Inflammatory macrophage treated with lipopolysaccharide for 4 hours (primary cell): ENCODE data around the gene TSACC.
"Not testable (repeated sequence)": the region's sequence is repeated elsewhere in the genome, so short reads cannot be mapped to it uniquely, and the experiment has no call there.

Experiments used
- DNase-seq: peaks from one replicate; pipeline ENCODE4 v3.0.0-alpha.2; 2020

The TSACC gene

GRCh38 chr1:156338180-156338976 lies at the start of gene TSACC, which contains the start of gene CCT3:
TSS of gene TSACC (plus strand) at chr1:156338526. CDS start at chr1:156339758, 1,232 bp downstream.
TSS of gene CCT3 (minus strand) at chr1:156338292. CDS start at chr1:156338184, 108 bp downstream.
- peak; percentile 99 for DNase-seq

DNA sequence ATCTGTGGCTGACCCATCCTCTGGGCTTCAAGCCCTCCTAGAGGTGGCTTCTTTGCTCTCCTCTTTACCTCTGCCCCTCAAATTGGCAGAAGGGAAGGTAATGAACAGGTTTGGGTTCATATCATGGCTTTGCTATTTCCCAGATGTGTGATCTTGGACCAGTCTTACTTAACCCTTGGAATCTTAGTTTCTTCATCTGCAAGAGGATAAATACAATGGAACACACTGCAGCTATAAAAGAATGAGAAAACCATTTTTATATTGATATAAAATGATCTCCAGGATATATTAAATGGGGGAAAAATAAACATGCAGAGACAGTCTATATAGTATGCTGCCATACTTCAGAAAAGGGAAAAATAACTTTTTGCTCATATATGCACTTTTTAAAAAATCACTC lies 48.5 kb upstream of the TSACC start:
- no peak for DNase-seq

GRCh38 chr1:156291226-156292061 lies 46.9 kb upstream of the TSACC start:
- peak; percentile 79 for DNase-seq

- DNase-seq = no peak
Observed at GRCh38 chr1:156293098-156293434, 45.3 kb upstream of the TSACC start.

GRCh38 chr1:156293895-156294294 lies 44.4 kb upstream of the TSACC start:
- DNase-seq = no peak

- DNase-seq = peak; percentile 63
Observed at GRCh38 chr1:156295391-156295947, 42.9 kb upstream of the TSACC start, which contains the start of gene GLMP. TSS of gene GLMP (minus strand) at chr1:156295679. CDS start at chr1:156295645, 34 bp downstream.

- no peak for DNase-seq
Observed at GRCh38 chr1:156298852-156299357, 39.4 kb upstream of the TSACC start, which contains the start of gene VHLL. TSS of gene VHLL (minus strand) at chr1:156299307. CDS start at chr1:156299189, 118 bp downstream.

DNA sequence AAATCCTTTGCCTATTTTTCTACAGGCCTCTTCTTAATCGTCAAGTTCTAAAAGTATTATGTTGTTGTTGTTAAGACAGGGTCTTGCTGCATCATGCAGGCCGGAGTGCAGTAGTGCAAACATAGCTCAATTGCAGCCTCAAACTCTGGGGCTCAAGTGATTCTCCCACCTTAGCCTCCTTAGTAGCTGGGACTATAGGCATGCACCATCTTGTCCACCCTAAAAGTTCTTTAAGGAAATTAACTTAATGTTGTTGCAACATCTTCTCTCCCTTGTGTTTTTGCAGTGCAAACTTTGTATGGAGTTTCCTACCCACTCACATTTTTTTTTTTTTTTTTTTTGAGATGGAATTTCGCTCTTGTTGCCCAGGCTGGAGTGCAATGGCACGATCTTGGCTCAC lies 35.1 kb upstream of the TSACC start:
- no peak for DNase-seq

GRCh38 chr1:156305215-156305614 lies 33.1 kb upstream of the TSACC start:
- no peak for DNase-seq

- DNase-seq = no peak
Observed at GRCh38 chr1:156308078-156308477, 30.2 kb upstream of the TSACC start.

- no peak for DNase-seq
Observed at GRCh38 chr1:156310962-156311361, 27.4 kb upstream of the TSACC start.

DNA sequence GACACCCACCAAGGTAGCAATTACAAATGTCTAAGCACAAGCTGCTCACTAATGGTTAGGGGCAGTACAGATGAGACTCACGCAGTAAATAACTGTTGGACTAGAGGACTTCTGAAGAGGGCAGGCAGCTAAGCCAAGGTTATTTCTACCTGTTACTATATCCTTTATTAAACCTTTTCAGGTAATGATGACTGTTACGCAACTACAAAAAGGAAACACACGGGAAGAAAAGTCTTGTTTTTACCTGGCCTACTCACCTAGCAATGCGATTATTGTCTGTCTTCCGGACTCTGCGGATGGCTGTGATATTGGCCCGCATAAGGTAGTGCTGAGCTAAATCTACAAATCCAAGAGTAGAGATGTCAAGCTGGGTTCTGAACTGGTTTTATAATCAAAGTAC lies 21.4 kb upstream of the TSACC start:
- DNase-seq = no peak

- DNase-seq = peak; percentile 38
Observed at GRCh38 chr1:156319664-156320063, 18.7 kb upstream of the TSACC start.

DNA sequence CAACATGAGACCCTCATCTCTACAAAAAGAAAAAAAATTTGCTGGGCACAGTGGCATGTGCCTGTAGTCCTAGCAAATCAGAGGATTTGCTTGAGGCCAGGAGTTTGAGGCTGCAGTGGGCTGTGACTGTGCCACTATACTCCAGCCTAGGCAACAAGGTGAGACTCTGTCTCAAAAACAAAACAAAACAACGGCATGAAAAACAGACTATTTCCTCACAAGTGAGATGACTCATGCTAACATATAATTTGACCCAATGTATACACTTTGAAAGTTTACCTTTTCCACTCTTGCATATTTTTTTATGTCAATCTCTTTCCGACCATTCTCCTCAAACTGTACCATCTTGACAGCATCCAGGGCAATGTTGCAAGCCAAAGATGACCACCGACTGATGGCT lies 17.8 kb upstream of the TSACC start:
- no peak for DNase-seq

GRCh38 chr1:156323179-156323578 lies 15.1 kb upstream of the TSACC start:
- not testable (repeated sequence) for DNase-seq

DNA sequence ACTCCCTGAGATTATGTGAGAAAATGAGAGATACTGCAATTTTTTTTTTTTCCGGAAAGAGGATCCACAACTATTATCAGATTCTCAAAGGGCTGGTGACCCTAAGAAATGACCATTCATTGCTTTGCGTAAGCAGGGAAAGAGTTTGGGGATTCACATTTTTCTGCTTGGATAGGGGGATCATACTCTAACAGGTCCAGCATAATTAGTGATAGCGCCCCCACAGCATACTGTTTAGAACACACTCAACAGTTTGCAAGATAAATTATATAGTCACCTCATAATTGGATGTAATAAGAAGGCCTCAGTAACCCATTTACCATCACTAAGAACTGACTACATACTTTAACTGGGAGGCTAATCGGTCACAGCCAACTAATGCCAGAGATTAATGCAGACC lies 2.1 kb upstream of the TSACC start:
- DNase-seq = peak; percentile 15

DNA sequence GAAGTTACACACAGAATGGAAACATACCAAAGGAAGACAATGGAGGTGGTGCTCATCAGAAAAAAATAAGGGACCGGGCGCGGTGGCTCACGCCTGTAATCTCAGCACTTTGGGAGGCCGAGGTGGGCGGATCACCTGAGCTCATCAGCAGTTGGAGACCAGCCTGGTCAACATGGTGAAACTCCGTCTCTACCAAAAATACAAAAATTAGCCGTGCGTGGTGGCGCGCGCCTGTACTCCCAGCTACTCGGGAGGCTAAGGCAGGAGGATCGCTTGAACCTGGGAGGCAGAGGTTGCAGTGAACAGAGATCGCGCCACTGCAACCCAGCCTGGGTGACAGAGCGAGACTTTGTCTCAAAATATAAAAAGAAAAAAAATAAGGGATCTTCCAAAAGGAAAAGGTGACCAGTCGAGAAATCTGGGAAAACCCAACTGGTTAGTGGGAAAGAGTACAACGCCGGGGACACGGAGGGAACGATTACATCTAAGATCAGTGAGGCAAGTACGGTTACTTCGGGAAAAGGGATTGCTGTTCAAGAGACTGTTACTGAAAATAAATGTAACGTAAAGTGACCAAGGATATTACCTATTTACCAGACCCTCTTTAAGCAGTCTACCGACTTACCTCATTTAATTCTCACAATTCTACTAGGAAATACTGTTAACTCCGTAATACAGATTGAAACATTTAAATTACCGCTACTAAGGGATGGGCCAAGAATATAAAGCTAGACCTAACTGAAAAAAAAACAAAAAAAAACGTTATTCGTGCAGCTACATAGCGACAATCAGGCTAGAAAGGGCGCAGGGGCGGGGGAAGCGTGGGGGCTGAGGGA lies 1.1 kb upstream of the TSACC start:
- no peak for DNase-seq

- no peak for DNase-seq
Observed at GRCh38 chr1:156337888-156338179, 492 bp upstream of the TSACC start.

DNA sequence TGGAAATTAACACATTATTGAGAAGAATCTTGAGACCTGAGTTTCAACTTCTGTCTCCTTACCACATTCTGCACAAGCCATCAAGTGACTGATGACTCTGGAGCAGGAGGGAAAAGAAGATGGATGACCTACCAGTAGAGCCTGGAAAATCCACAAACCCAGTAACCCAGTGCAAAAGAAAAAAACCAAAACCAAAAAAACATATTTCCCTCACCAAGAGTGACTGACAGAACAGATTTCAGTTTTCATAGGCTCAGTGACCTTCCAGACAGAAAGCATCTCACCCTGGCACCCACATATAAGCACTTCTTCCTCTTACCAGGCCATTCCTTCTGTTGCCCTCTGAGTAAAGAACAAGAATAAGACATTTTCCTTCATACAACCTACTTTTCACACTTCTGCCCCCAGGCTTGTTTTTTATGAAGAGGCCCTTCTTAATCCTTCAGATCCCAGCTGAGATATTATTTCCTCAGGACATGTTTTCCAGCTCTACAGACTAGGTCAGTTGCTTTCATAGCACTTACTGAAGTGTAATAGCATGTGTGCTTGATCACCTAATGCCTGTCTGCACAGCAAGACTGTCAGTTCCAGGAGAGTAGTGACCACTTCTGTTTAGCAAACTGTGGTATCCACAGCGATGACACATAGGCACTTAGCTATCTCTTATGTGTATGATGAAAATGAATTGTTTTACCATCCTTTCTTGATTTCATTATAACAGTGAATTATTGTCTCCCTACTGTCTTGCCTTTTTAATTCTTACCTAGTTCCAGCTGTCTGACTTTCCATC lies 4.0 kb downstream of the TSACC start:
- DNase-seq = peak; percentile 59

- DNase-seq = no peak
Observed at GRCh38 chr1:156344409-156344808, 6.1 kb downstream of the TSACC start.

DNA sequence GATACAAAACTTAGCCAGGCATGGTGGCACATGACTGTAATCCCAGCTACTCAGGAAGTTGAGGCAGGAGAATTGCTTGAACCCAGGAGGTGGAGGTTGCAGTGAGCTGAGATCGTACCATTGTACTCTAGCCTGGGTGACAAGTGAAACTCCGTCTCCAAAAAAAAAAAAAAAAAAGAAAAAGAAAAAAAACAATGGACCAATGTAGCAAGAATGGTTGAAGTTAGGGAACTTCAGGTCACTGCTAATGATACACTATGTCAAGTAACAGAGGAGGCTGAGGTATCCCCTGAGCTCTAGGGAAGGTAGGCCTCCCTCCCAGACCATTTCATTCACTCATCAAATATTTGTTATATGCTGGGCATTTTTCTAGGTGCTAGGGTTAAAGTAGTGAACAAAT lies 7.7 kb downstream of the TSACC start:
- not testable (repeated sequence) for DNase-seq

- no peak for DNase-seq
Observed at GRCh38 chr1:156346636-156347035, 8.3 kb downstream of the TSACC start.
